NCI-H510A treated with DMSO at 0.1 percent for 48 hours (cell line): Measurements from ENCODE around the gene IRGQ.
"Not testable (repeated sequence)": the region's sequence is repeated elsewhere in the genome, so short reads cannot be mapped to it uniquely, and the experiment has no call there.

Experiments used
- DNase-seq: peaks from one replicate; lab custom pipeline; 2025; lab: John Stamatoyannopoulos, UW

The IRGQ gene

DNA sequence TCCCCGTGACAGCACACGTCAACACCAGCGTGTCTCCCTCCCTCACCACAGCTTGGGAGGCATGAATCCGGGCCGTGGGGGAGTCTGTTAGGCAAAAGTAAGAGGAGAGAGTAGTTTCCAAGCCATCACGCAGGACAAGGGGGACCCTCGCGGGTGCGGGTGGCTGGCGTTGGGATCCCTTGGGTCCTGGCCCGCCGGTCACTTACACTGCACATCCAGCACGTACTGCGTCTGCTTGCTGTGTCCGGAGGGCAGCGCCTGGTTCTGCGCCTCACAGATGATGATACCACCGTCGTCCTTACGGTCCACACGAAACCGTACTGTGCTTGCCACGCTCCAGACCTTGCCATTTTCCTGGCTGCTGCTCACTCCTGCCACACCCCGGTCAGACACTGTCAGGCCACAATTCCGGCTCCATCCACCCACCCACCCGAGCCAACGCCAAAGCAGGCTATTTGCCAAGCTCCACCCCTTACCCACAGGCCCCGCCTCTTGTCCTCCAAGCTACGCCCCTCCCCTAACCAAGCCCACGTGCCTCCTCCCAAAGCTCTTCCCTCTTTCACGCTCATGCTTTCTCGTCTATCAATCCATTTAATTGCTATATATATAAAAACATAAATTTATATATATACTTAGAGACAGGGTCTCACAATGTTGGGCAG lies 30.1 kb upstream of the IRGQ start:
- no peak for DNase-seq

GRCh38 chr19:43624933-43625332 lies 29.0 kb upstream of the IRGQ start:
- no peak for DNase-seq

DNA sequence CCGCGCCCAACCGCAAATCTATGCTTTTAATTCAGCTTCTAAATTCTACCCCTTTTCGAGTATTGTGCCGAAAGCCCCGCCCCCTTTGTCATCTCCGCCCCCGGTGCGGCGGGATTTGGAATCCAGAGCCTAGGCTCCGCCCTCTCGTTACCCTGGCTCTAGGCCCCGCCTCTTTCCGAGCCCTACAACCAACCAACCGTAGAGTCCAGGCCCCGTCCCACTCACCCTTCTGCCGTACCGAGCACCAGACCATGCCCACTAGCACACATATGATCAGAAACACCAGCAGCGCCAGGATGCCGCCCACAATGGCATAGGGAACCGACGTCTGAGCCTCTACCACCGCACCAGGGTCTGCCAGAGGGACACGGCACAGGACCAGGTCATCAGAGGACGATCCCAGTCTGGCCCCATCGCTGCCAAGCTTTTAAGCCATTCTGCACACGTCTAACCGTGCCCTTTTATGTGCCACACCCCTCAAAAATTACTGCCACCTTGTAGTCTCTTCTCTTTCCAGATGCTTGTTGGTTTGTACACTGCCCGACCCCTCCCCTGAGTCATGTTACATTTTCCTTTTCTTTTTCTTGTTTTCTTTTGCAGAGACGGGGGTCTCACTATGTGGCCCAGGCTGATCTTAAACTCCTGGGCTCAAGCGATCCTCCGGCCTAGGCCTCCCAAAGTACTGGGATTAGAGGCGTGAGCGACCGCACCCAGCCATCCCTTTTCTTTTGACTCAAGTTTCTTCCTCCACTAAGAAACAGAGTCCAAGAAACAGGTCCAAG lies 28.1 kb upstream of the IRGQ start:
- DNase-seq, result no peak

DNA sequence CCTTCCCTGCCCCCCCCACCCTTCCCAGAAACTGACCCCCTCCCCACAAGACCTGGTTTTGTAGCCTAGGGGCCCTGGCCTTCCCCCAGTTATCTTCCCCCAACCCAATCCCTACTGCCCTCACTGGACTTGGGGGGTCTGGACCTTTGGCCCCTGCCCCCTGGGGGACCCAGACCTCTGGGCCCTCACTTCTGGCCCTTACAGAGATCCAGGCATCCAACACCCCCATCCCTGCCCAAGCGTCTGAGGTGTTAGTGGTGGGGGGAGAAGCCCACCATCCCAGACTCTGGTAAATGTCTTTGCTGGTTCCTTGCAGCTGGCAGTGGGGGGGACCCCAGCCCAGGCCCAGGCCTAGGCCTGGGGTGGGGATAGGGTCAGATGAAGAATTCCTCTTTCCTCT lies 27.0 kb upstream of the IRGQ start:
- no peak for DNase-seq

DNA sequence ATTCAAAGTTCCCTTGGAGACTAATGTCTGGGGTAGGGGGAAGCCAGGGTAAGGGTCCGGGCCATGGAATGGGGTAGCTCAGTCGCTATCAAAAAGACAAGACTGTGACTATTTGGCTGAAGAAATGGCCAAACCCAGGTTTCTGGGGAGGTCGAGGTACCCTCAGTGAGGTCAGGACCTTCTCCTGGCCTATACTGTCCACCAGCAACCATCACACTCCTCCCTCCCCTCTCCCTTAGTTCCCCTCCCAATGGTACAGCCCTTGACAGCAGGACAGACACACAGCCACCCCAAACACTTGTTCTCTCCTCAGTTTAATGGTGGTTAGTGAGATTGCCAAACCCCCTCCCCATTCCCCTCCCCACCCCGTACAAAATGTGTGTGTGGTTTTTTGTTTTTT lies 26.1 kb upstream of the IRGQ start:
- DNase-seq, result no peak

DNA sequence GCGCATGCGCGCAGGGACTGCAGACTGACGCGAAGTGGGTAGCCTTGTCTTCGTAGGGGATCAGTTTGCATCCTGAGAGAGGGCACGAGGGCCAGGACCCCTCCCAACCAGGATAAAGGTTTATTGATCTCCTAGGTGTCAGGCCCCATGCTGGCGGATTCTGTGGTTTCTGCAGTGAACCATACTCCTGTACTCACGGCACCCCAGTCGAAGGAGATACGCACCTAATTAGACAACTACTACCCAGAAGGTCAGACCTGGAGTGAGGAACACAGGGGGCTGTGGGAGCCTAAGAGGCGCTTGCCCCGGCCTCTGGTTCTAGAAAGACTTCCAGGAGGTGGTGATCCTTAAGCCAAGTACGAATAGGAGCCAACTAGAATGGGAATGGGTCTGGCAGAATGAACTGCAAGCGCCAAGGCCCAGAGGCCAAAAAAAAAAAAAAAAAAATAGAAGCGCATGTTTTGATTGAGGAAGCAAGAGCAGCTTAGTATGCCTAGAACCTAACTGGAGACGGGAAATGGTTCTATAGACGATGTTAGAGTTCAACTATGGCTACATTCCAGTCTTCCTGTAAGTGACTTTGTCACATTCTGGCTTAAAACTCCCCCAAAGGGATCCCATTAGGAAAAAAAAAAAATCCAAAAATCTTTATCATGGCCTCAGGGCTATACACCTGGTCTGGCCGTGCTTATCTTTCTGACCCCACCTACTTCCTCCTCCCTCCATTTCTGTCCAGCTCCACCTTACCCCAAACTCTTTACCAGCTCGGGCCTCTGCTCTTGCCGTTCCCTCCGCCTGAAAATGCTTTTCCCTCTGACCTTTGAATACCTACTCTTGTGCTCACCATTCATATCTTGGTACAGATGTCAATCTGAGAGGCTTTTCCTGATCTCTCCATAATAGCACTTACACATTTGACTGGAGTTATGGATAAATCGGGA lies 24.4 kb upstream of the IRGQ start:
- no peak for DNase-seq

DNA sequence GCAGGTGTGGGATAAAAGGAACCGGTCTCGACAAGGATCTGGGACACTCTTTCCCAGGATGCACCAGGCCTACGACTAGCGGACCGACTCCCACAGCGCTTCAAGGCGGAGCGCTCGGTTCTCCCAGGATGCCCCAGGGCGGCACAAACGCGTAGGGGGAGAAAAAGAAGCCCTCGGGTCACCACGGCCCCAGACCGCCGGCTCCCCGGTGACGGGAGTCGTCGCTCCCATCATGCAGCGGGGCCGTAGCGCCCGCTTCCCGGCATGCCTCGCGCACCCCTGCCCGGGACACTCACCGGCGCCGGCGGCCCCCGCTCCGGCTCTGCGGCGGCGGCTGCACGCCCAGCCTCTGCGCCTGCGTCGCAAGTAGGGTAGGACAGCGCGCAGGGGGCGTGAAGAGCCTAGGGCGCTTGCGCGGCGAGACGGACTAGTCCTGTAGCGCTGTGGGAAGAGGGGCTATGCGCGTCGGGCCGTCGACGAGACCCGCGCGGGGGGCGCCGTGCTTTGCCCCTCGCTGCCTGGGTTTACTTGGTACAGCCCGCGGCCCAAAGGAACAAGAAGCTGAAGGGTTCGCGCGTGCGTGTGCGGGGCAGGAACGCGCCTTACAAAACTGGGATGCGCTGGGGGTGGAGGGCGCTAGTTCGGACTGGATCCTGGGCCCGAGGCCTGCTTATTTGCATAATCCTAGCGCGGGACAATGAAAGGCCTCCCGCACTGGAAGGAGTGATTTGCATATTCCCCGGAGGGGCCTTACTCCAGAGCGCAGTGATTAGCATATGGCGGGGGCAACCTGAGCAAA lies 23.5 kb upstream of the IRGQ start, which contains the start of gene ZNF428:
Gene ZNF428 (minus strand): TSS at position 368 of the 799 bp plus-strand sequence. CDS start 5,325 bp downstream, outside the sequence.
- peak; percentile 80 for DNase-seq

- peak; percentile 75 for DNase-seq
Measured at GRCh38 chr19:43618921-43619261, 23.0 kb upstream of the IRGQ start.

- DNase-seq, result no peak
Measured at GRCh38 chr19:43616954-43617353, 21.0 kb upstream of the IRGQ start.

DNA sequence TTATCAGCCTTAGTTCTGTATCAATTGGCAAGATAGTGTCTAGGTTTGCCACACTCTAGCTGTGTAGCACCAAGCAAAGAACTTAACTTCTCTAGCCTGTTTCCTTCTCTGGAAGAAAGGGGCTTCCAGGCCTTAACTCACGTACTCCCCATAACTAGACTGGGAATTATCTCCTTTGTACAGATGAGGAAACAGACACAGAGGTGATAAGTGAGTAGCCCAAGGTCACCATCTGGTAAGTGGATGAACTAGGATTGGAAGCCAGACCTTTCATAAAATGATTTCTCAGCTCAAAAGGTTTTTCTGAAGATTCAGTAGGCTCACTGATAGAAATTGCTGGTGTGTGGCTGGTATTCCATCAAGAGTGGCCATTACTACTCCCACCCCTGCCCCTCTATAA lies 20.4 kb upstream of the IRGQ start:
- no peak for DNase-seq

DNA sequence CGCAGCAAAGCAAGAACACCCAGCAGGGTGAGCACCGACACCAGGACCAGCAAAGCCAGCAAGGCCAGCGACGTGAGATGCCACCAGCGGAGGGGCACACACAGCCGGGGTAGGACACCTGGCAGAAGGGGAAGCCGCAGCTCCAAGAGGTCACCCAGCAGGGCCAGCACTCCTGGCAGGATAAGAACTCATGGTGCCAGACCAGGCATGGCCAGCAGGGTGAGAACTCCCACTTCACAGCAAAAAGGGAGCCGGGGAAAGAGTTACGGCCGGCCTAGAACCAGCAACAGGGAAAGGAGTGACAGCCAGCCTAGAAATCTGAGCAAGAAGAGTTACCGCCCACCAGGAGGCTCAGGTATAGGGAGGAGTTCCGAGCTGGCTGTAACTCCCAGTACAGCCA lies 16.4 kb upstream of the IRGQ start:
- no peak for DNase-seq

DNA sequence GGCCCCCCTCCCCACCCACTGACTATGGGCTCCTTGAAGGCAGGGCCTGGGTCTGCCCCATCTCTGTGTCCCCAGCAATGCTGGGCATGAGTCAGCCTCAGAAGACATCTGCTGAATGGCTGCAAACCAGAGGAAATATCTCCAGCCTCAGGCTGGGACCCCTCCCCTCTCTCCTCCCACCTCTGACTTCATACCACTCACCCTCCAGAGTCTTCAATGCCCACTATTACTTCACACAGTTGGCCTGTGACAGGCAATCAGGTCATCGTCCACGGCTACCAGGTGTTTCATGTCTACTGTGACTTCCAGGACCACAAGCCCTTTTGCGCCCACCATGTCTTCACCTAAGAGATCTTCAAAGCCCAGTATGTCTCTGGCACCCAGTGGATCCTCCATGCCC lies 15.9 kb upstream of the IRGQ start, which contains the start of gene SRRM5:
Gene SRRM5 (plus strand): TSS at position 301 of the 400 bp plus-strand sequence. CDS start 34 bp downstream, at position 335.
- DNase-seq, result no peak

- DNase-seq, result no peak
Measured at GRCh38 chr19:43610493-43610892, 14.6 kb upstream of the IRGQ start.

- no peak for DNase-seq
Measured at GRCh38 chr19:43609872-43610271, 13.9 kb upstream of the IRGQ start.

DNA sequence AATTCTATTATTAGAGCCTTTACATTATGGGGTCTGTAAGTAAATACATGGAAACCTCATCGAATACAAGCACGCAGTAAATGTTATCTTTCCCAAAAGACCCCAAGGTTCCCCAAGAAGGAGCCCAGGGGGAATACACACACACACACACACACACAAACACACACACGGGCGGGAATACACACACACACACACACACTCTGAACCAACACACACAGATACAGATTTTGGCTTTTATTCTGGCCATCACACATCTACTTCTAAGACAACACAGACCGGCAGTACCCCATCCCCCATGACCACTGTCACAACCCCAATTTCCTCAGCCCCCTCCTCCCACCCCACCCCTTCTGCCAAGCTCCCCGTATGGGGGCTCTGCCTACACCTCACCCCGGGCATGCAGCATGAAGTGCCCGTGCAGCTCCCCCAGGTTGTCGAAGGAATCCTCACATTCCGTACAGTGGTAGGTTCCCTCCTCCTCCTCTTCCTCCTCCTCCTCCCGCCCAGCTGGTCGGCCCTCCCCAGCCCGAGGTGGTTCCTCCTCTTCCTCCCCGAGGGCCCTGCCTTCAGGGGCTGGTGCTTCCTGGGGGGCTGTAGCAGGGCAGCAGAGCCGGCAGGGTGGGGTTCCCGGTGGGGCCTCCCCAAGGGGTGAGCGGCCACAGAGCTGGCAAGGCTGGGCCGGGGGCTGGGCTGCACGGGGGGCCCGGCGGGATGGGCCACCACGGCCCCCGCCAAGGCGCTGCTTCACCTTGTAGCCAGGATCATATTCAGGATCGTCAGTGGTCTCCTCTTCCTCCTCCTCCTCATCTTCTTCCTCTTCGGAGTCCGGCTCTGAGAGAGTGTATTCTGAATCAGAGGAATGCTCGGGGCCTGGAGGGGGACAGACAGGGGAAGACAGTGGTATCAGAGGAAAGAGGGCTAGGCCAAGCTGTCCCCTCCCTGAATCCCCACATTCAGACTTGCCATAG lies 11.6 kb upstream of the IRGQ start:
- DNase-seq, result no peak

DNA sequence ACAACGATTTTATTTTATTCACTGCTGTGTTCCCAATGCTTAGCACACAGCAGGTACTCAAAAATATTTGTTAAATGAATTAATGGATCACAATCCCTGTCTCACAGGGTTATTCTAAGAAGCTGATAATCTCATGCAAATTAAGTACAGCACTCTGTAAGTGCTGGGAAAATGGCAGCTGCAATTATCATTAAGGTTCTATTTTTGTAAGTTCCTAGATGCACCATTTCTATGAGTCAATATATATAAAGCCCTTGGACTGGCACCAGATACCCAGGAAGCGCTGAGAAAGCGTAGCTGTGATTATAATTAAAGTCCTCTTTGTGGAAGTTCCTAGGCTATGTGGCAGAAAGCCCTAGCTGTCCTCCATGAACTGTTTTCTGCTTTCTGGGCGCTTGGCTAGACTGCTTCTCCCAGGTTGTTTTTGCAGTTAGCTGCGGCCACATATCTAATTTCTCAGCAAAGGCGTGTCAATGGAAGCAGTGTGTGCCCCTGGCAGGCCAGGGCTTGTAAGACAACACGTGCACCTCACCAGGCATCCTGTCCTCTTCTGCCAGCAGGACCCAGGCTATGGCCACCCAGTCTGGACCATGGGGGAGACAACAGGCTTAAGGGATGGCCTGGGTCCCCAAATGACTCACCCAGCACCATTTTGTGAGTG lies 10.8 kb upstream of the IRGQ start:
- DNase-seq, result no peak

- no peak for DNase-seq
Measured at GRCh38 chr19:43605875-43606568, 10.1 kb upstream of the IRGQ start.

- not testable (repeated sequence) for DNase-seq
Measured at GRCh38 chr19:43600326-43600725, 4.4 kb upstream of the IRGQ start.

GRCh38 chr19:43599635-43600295 lies 3.8 kb upstream of the IRGQ start:
- DNase-seq, result no peak
